ENCODE data around the gene CDYL2. TPM values are rescaled to one million over a fixed set of nuclear protein-coding genes. Genes with fewer than 3 reads are reported as not detected.

The CDYL2 gene
- total RNA-seq: 1.8 and 1.9 TPM in 2 replicates
- long read RNA-seq: 0 reads

GRCh38 chr16:80804526-80805383 lies at the start of gene CDYL2:
TSS of gene CDYL2 (minus strand) at chr16:80804598. CDS start at chr16:80804173, 425 bp downstream.
- no peaks in the 10 kb centered on the region for H3K4me1 Mint-ChIP-seq (ENCODE audit: unreplicated experiment)
- peaks cover 10% of the 10 kb centered on the region for H3K9me3 Mint-ChIP-seq (ENCODE audit: unreplicated experiment)
- H3K27me3 Mint-ChIP-seq (ENCODE audit: unreplicated experiment): peaks cover 19% of the 10 kb centered on the region
- no peak for TF ChIP-seq CTCF (IDR thresholded peaks at IDR 0.05)
- peak within 1 kb of the TSS; percentile 85 for H3K4me3 Mint-ChIP-seq (ENCODE audit: unreplicated experiment)
- no peak within 1 kb of the TSS for H3K27ac Mint-ChIP-seq (ENCODE audit: unreplicated experiment)
- H3K36me3 Mint-ChIP-seq (ENCODE audit: unreplicated experiment): no peaks in the 10 kb centered on the region
- no peak for DNase-seq (ENCODE audit: extremely low spot score, unreplicated experiment)

- Mint-ChIP-seq H3K27ac (ENCODE audit: unreplicated experiment) (no peak overlapping the region), H3K4me1 (ENCODE audit: unreplicated experiment) (no peaks in the 10 kb centered on the region), H3K36me3 (ENCODE audit: unreplicated experiment) (no peaks in the 10 kb centered on the region), H3K4me3 (ENCODE audit: unreplicated experiment) (no peak overlapping the region), H3K9me3 (ENCODE audit: unreplicated experiment) (no peaks in the 10 kb centered on the region), H3K27me3 (ENCODE audit: unreplicated experiment) (peaks cover under 1% of the 10 kb centered on the region)
- peak; percentile 17 for TF ChIP-seq CTCF (IDR thresholded peaks at IDR 0.05)
- DNase-seq (ENCODE audit: extremely low spot score, unreplicated experiment): no peak
Measured at GRCh38 chr16:80852261-80852872, 48.0 kb upstream of the CDYL2 start.

- Mint-ChIP-seq H3K9me3 (ENCODE audit: unreplicated experiment) (no peaks in the 10 kb centered on the region), H3K27ac (ENCODE audit: unreplicated experiment) (no peak overlapping the region)
Measured at GRCh38 chr16:80851831-80852230, 47.4 kb upstream of the CDYL2 start.

GRCh38 chr16:80850757-80851156 lies 46.4 kb upstream of the CDYL2 start:
- Mint-ChIP-seq H3K9me3 (ENCODE audit: unreplicated experiment) (no peaks in the 10 kb centered on the region), H3K36me3 (ENCODE audit: unreplicated experiment) (no peaks in the 10 kb centered on the region), H3K27ac (ENCODE audit: unreplicated experiment) (no peak overlapping the region), H3K27me3 (ENCODE audit: unreplicated experiment) (no peaks in the 10 kb centered on the region), H3K4me1 (ENCODE audit: unreplicated experiment) (no peaks in the 10 kb centered on the region), H3K4me3 (ENCODE audit: unreplicated experiment) (no peak overlapping the region)
- no peak for TF ChIP-seq CTCF (IDR thresholded peaks at IDR 0.05)
- DNase-seq (ENCODE audit: extremely low spot score, unreplicated experiment): no peak

More at GRCh38 chr16:80851831-80852230, 47.4 kb upstream of the CDYL2 start:
- Mint-ChIP-seq H3K36me3 (ENCODE audit: unreplicated experiment) (no peaks in the 10 kb centered on the region), H3K4me3 (ENCODE audit: unreplicated experiment) (no peak overlapping the region), H3K27me3 (ENCODE audit: unreplicated experiment) (no peaks in the 10 kb centered on the region), H3K4me1 (ENCODE audit: unreplicated experiment) (no peaks in the 10 kb centered on the region)
- TF ChIP-seq CTCF (IDR thresholded peaks at IDR 0.05): no peak
- DNase-seq (ENCODE audit: extremely low spot score, unreplicated experiment): no peak

GRCh38 chr16:80848862-80849261 lies 44.5 kb upstream of the CDYL2 start:
- Mint-ChIP-seq H3K27me3 (ENCODE audit: unreplicated experiment) (no peaks in the 10 kb centered on the region), H3K27ac (ENCODE audit: unreplicated experiment) (no peak overlapping the region), H3K36me3 (ENCODE audit: unreplicated experiment) (no peaks in the 10 kb centered on the region), H3K4me3 (ENCODE audit: unreplicated experiment) (no peak overlapping the region), H3K4me1 (ENCODE audit: unreplicated experiment) (no peaks in the 10 kb centered on the region), H3K9me3 (ENCODE audit: unreplicated experiment) (peaks cover 6% of the 10 kb centered on the region)
- TF ChIP-seq CTCF (IDR thresholded peaks at IDR 0.05): no peak
- no peak for DNase-seq (ENCODE audit: extremely low spot score, unreplicated experiment)

Measured in osteocyte (in vitro differentiated cells).